ENCODE results near the gene PDE11A.

- no peak for TF ChIP-seq CTCF (IDR thresholded peaks at IDR 0.05)
- TF ChIP-seq POLR2A (IDR thresholded peaks at IDR 0.05): no peak
Measured at GRCh38 chr2:177782613-177783012, 290.0 kb downstream of the PDE11A start.

Measured in esophagus squamous epithelium (tissue), 4 donors.